ENCODE results near the gene CCDC116. TPM values are rescaled to one million over a fixed set of nuclear protein-coding genes. Genes with fewer than 3 reads are reported as not detected.

CCDC116 gene
- total and polyA plus RNA-seq, 2 experiments from 2014 or later = 0.57 to 0.94 TPM

DNA sequence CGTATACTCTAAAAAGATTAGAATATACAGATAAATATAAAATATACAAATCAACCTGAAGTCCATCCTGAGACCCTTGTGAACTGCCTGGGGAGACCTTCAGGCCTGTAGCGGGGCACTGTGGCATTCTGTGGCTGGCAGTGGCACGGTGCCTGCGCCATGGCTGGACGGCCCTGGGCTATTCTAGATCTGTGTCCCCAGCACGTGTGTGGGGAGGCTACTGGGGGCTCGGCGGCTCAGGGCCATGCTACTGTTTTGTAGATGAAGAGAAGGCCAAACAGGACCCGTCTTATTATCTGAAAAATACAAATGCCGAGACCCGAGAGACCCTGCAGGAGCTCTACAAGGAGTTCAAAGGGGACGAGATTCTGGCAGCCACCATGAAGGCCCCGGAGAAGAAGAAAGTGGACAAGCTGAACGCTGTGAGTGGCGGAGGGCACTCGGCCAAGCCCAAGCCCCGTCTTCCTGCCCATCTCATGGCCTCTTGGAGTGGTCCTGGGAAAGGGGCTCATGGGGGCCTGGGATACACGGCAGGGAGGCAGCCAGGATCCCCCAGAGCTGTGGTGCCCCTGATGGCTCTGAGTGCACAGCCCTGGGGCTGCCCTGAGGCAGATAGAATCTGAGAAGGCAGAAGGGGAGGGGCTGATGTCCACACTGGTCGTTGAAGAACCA lies 52.1 kb downstream of the CCDC116 start:
- DNase-seq (ENCODE audit: low read depth in 1 of 2, low spot score in 1 of 2) = no peak
- Histone ChIP-seq H3K4me3 (no peak overlapping the region), H3K27ac (no peak overlapping the region), H3K9me3 (ENCODE audit: low read depth) (no peaks in the 10 kb centered on the region), H3K36me3 (peaks cover 12% of the 10 kb centered on the region), H3K27me3 (no peaks in the 10 kb centered on the region), H3K4me1 (ENCODE audit: low read depth) (no peaks in the 10 kb centered on the region)
- TF ChIP-seq CTCF (IDR thresholded peaks at IDR 0.05; ENCODE audit: low read depth, low read length) = no peak

DNA sequence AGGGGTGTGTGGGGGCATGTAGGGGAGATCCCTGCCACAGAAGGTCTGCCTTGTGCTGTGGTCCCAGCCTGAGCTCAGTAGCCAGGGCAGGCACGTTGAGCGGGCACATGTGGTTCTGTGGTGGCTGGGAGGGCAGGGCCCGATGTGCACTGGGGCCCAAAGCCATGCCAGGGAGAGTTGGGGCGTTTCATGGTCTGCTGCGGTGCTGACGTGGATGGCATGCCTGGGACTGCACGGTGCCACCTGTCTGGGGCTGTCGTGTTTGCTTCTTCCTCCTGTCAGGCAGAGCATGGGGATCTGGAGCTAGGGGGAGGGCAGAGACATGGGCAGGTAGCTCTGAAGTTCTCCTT lies 52.6 kb downstream of the CCDC116 start:
- H3K27me3 ChIP-seq = no peaks in the 10 kb centered on the region
- H3K27ac ChIP-seq = no peak overlapping the region
- H3K4me3 ChIP-seq = no peak overlapping the region
- no peaks in the 10 kb centered on the region for H3K9me3 ChIP-seq (ENCODE audit: low read depth)
- no peak for TF ChIP-seq CTCF (IDR thresholded peaks at IDR 0.05; ENCODE audit: low read depth, low read length)
- no peak for DNase-seq (ENCODE audit: low read depth in 1 of 2, low spot score in 1 of 2)
- no peaks in the 10 kb centered on the region for H3K4me1 ChIP-seq (ENCODE audit: low read depth)
- H3K36me3 ChIP-seq = peaks cover 12% of the 10 kb centered on the region

- H3K9me3 ChIP-seq (ENCODE audit: low read depth) = no peaks in the 10 kb centered on the region
- H3K4me3 ChIP-seq = no peak overlapping the region
- peaks cover 12% of the 10 kb centered on the region for H3K36me3 ChIP-seq
- TF ChIP-seq CTCF (IDR thresholded peaks at IDR 0.05; ENCODE audit: low read depth, low read length) = no peak
- H3K27ac ChIP-seq = no peak overlapping the region
- H3K4me1 ChIP-seq (ENCODE audit: low read depth) = no peaks in the 10 kb centered on the region
- no peaks in the 10 kb centered on the region for H3K27me3 ChIP-seq
- DNase-seq (ENCODE audit: low read depth in 1 of 2, low spot score in 1 of 2) = no peak
These were observed 53.6 kb downstream of the CCDC116 start for GRCh38 chr22:21686193-21686608.

Other genes starting within 250 kb of the CCDC116 start
- 1.7 and 1.9 TPM in 2 replicates for gene RIMBP3B, start 249.0 kb upstream of the CCDC116 start, total RNA-seq
- gene RIMBP3B, start 249.0 kb upstream of the CCDC116 start, polyA plus RNA-seq = 0.24 and 0.34 TPM in 2 replicates
- 23.5 and 34.5 TPM in 2 replicates for gene HIC2, start 215.4 kb upstream of the CCDC116 start, total RNA-seq
- gene HIC2, start 215.4 kb upstream of the CCDC116 start, polyA plus RNA-seq = 9.4 and 15.8 TPM in 2 replicates
- 13.4 and 13.8 TPM in 2 replicates for gene TMEM191C, start 165.4 kb upstream of the CCDC116 start, total RNA-seq
- gene TMEM191C, start 165.4 kb upstream of the CCDC116 start, polyA plus RNA-seq = 11.3 and 11.8 TPM in 2 replicates
- 1.1 and 3.2 TPM in 2 replicates for gene RIMBP3C, start 81.3 kb upstream of the CCDC116 start, total RNA-seq
- gene RIMBP3C, start 81.3 kb upstream of the CCDC116 start, polyA plus RNA-seq = 0.32 and 0.59 TPM in 2 replicates
- 56.3 and 73.7 TPM in 2 replicates for gene UBE2L3, start 65.0 kb upstream of the CCDC116 start, total RNA-seq
- gene UBE2L3, start 65.0 kb upstream of the CCDC116 start, polyA plus RNA-seq = 108 and 118 TPM in 2 replicates
- 42.0 and 42.5 TPM in 2 replicates for gene YDJC, start 2.7 kb upstream of the CCDC116 start, total RNA-seq
- gene YDJC, start 2.7 kb upstream of the CCDC116 start, polyA plus RNA-seq = 31.2 and 31.8 TPM in 2 replicates
- 26.8 and 130 TPM in 2 replicates for gene SDF2L1, start 9.5 kb downstream of the CCDC116 start, total RNA-seq
- gene SDF2L1, start 9.5 kb downstream of the CCDC116 start, polyA plus RNA-seq = 28.2 and 127 TPM in 2 replicates
- gene PPIL2, start 33.3 kb downstream of the CCDC116 start, total RNA-seq = 23.3 and 29.2 TPM in 2 replicates
- gene PPIL2, start 33.3 kb downstream of the CCDC116 start, polyA plus RNA-seq = 23.6 and 26.1 TPM in 2 replicates
- 12.2 and 22.4 TPM in 2 replicates for gene YPEL1, start 103.0 kb downstream of the CCDC116 start, total RNA-seq
- gene YPEL1, start 103.0 kb downstream of the CCDC116 start, polyA plus RNA-seq = 20.4 and 39.8 TPM in 2 replicates
- gene MAPK1, start 234.9 kb downstream of the CCDC116 start, total RNA-seq = 32.7 and 73.2 TPM in 2 replicates
- 72.1 and 92.5 TPM in 2 replicates for gene MAPK1, start 234.9 kb downstream of the CCDC116 start, polyA plus RNA-seq

Data from cardiac muscle cell (in vitro differentiated cells and primary cell).